ENCODE measurements around the gene INSRR.

DNA sequence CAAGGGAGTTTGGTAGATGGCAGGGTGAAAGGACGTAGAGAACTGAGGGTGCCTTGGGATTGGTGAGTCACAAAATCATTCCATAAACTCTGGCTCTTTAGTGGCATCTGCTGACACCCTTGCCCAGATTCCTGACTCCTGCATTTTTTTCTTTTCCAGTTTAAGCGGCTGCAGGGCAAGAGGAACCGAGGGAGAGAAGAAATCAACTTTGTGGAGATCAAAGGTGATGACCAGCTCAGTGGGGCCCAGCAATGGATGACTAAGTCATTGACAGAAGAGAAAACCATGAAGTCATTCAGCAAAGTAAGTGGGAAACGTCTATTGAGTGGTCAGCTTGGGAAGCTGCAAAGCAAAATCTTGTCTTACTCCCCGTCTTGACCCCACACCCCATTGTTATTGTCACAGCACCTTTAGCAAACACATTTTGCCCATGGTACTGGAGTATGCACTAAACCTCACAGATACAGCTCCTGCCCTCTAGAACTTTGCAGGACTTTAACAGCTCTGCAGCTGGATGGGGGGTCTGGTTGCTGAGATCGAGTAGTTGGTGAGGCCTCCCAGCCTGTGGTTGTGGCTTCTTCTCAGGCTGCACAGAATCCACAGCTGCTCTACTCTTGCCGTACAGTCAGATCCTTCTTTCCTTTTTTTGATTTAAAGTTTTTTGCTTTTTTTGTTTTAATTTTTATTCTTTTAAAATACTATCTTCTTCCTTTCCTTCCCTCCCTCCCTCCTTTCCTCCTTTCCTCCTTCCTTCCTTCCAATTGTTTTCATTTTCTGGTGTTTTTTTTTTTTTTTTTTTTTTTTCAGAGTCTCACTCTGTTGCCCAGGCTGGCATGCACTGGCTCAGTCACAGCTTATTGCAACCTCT, 64.2 kb downstream of the INSRR start:
- TF ChIP-seq, protein P1, sequence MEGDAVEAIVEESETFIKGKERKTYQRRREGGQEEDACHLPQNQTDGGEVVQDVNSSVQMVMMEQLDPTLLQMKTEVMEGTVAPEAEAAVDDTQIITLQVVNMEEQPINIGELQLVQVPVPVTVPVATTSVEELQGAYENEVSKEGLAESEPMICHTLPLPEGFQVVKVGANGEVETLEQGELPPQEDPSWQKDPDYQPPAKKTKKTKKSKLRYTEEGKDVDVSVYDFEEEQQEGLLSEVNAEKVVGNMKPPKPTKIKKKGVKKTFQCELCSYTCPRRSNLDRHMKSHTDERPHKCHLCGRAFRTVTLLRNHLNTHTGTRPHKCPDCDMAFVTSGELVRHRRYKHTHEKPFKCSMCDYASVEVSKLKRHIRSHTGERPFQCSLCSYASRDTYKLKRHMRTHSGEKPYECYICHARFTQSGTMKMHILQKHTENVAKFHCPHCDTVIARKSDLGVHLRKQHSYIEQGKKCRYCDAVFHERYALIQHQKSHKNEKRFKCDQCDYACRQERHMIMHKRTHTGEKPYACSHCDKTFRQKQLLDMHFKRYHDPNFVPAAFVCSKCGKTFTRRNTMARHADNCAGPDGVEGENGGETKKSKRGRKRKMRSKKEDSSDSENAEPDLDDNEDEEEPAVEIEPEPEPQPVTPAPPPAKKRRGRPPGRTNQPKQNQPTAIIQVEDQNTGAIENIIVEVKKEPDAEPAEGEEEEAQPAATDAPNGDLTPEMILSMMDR (conservative IDR thresholded peaks at IDR 0.05; ENCODE audit: low read depth, low read length), result no peak
- TF ChIP-seq, protein P2, sequence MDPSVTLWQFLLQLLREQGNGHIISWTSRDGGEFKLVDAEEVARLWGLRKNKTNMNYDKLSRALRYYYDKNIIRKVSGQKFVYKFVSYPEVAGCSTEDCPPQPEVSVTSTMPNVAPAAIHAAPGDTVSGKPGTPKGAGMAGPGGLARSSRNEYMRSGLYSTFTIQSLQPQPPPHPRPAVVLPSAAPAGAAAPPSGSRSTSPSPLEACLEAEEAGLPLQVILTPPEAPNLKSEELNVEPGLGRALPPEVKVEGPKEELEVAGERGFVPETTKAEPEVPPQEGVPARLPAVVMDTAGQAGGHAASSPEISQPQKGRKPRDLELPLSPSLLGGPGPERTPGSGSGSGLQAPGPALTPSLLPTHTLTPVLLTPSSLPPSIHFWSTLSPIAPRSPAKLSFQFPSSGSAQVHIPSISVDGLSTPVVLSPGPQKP (IDR thresholded peaks at IDR 0.05; ENCODE audit: borderline replicate concordance, low read depth, low read length), result no peak
- no peak for TF ChIP-seq RCOR1 (IDR thresholded peaks at IDR 0.05; ENCODE audit: insufficient replicate concordance, low read length)
- TF ChIP-seq CEBPB (IDR thresholded peaks at IDR 0.05; ENCODE audit: low read depth, low read length), result no peak
- TF ChIP-seq POLR2A (IDR thresholded peaks at IDR 0.05; ENCODE audit: low read depth, low read length), result no peak
- no peak for TF ChIP-seq CHD1 (IDR thresholded peaks at IDR 0.05; ENCODE audit: low read depth, low read length)
- TF ChIP-seq BHLHE40 (IDR thresholded peaks at IDR 0.05; ENCODE audit: low read depth, low read length), result no peak
- no peak for TF ChIP-seq MAZ (IDR thresholded peaks at IDR 0.05; ENCODE audit: borderline replicate concordance, low read depth, low read length)
- TF ChIP-seq MAFK (IDR thresholded peaks at IDR 0.05; ENCODE audit: low read depth, low read length), result no peak
- no peak for TF ChIP-seq RAD21 (IDR thresholded peaks at IDR 0.05; ENCODE audit: low read length)
- TF ChIP-seq, protein P3, sequence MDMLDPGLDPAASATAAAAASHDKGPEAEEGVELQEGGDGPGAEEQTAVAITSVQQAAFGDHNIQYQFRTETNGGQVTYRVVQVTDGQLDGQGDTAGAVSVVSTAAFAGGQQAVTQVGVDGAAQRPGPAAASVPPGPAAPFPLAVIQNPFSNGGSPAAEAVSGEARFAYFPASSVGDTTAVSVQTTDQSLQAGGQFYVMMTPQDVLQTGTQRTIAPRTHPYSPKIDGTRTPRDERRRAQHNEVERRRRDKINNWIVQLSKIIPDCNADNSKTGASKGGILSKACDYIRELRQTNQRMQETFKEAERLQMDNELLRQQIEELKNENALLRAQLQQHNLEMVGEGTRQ (IDR thresholded peaks at IDR 0.05; ENCODE audit: low read depth, low read length), result no peak

Data from IMR-90 (cell line).